Stimulated activated CD4-positive, alpha-beta T cell treated with anti-CD3 and anti-CD28 coated beads, Interleukin-2, amount 100 ng/mL, for 4 hours (primary cell): ENCODE results near the gene TP53I3.
"Not testable (repeated sequence)": the region's sequence is repeated elsewhere in the genome, so short reads cannot be mapped to it uniquely, and the experiment has no call there.

Experiments used
- DNase-seq: peaks from one replicate; pipeline ENCODE4 v3.0.0-alpha.2; 2020; ENCODE audit warnings: low read depth

TP53I3 gene, protein sequence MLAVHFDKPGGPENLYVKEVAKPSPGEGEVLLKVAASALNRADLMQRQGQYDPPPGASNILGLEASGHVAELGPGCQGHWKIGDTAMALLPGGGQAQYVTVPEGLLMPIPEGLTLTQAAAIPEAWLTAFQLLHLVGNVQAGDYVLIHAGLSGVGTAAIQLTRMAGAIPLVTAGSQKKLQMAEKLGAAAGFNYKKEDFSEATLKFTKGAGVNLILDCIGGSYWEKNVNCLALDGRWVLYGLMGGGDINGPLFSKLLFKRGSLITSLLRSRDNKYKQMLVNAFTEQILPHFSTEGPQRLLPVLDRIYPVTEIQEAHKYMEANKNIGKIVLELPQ

GRCh38 chr2:24084386-24085199 lies at the start of gene TP53I3:
TSS of gene TP53I3 (minus strand) at chr2:24084834. CDS start at chr2:24084326, 508 bp downstream.
- peak; percentile 70 for DNase-seq

DNA sequence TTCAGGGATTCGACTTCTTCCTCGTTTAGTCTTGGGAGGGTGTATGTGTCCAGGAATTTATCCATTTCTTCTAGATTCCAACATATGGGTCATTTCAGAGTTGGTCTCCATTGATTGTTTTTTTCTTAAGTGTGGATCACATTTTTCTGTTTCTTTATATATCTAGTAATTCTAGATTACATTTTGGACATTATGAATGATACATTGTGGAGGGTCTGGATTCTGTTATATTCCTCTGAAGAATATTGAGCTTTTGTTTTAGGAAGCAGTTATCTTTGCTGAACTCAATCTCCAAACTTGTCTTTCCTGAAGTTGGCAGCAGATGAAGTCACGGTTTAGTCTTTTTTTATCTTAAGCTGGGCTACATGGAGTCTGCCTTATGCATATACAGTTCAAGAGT lies 47.9 kb upstream of the TP53I3 start:
- no peak for DNase-seq

GRCh38 chr2:24125956-24126355 lies 41.3 kb upstream of the TP53I3 start:
- no peak for DNase-seq

GRCh38 chr2:24123922-24124580 lies 39.4 kb upstream of the TP53I3 start:
- no peak for DNase-seq

DNA sequence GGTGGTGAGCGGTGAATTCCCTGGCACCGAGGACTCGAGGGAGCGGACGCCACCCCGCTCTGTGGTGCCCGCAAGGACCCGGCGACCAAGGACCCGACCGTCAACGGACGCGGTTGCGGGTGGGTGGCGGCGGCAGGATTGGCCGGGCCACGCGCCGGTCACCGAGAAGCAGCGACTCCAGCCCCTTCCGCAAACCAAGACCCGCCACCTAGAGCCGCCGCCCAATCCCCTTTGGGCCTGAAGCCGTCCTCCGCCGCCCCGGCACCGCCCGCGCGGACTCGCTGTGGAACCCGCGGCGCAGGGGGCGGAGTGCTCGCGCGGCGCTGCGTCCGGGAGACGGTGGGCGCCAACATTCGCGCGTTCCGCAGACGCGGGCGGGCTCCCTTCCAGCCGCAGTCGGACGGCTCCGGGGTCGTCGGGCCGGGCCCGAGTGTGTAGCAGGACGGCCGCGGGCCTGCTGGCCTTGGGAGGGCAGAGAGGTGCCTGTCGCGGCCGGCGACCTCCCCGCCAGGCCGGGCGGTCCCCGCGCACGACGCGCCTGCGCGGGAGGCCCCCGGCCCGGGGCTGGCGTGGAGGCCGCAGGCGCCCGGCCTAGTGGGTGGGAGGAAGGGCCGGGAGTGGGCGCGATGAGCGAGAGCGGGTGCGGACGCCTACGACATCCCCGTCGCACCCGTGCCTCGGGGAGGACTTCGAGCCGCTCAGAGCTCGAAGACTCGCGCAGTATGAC lies 38.7 kb upstream of the TP53I3 start, which contains the start of the genes FAM228B and PFN4:
FAM228B (plus strand) TSS at position 275 of the 727 bp plus-strand sequence. CDS start 893 bp downstream, outside the sequence.
PFN4 (minus strand) TSS at position 140 of the 727 bp plus-strand sequence. CDS start 799 bp downstream, outside the sequence.
- DNase-seq = peak; percentile 32

DNA sequence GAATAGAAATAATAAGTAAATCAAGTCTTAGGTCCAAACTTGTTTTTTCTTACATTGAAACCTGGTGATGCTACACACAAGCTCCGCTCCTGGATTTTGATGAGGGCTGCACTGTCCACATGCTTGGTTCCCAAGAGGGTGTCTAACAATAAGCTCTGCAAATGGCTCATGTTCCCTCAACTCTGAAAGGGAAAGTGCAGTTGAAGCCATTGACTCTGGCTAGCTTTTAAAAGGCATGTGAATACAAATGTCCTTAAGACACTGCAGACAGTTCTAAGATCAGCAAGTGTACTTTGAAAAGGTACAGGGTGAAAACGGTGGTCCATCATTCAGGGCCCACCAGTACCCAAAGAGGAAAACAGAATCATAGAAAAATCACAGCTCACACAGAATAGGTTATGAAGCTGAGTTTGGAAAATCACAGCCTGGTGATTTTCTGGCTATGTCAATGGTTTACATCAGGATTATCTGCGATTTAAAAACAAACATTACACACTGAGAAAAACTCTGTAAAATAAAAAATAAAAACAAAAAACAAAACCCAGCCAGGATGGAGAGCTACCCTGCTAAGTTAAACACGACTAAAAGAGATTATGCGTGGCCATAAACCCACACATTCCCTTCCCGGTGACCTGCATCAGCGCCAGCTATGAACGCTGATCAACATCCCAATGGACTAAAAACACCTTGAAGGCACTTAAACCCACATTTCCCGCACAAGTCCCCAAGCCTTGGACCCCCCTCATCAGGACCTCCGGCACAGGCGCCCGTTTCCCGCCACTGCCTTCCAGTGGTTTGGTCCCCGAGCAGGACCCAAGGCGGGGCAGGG lies 37.9 kb upstream of the TP53I3 start:
- no peak for DNase-seq

GRCh38 chr2:24121469-24121868 lies 36.8 kb upstream of the TP53I3 start:
- DNase-seq = no peak

DNA sequence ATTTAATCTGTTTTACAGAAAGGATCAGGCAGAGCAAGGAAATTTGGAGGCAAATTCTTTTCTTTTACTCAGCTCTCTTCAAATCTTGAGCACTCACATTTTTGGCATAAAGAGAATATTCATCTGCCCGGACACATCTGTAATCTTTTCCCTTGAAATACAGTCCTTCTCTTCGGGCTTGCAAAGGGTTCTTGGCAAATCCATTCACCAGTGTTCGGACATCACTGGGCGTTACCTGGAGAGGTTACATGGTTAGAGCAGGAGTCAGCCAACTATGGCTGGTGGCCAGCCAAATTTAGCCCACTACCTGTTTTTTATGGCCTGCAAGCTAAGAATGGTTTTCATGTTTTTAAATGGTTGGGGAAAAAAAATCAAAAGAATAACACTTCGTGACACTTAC lies 36.4 kb upstream of the TP53I3 start:
- no peak for DNase-seq

- DNase-seq = no peak
Observed at GRCh38 chr2:24117902-24118301, 33.3 kb upstream of the TP53I3 start.

GRCh38 chr2:24115057-24115456 lies 30.4 kb upstream of the TP53I3 start:
- no peak for DNase-seq

- DNase-seq = no peak
Observed at GRCh38 chr2:24111407-24111901, 26.8 kb upstream of the TP53I3 start.

DNA sequence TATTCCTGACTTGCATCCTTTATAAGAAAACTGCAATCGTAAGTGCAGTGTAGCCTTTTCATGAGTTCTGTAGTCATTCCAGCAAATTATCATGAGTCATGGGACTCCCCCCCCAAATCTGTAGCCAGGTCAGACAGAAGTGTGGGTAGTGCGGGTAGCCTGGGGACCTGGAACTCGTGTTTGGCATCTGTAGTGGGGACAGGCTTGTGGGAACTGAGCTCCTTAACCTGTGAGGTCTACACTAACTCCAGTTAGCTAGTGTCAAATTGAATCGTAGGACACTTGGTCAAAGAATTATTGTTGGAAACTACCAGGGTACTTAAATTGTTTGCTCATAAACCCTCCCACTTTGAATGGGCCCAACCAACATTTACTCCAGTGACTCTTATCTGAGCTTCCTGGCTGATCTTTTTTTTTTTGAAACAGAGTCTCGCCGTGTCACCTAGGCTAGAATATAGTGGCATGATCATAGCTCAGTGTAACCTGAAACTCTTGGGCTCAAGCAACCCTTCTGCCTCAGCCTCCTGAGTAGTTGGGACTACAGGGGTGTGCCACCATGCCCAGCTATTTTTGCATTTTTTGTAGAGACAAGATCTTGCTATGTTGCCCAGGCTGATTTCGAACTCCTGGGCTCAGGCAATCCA lies 26.1 kb upstream of the TP53I3 start:
- no peak for DNase-seq

DNA sequence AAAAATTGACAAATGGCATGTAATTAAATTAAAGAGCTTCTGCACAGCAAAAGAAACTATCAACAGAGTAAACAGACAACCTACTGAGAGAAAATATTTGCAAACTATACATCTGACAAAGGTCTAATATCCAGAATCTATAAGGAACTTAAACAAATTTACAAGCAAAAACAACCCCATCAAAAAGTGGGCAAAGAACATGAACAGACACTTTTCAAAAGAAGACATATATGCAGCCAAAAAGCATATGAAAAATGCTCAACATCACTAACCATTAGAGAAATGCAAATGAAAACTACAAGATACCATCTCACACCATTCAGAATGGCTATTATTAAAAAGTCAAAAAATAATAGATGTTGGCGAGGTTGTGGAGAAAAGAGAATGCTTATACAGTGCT lies 24.8 kb upstream of the TP53I3 start:
- not testable (repeated sequence) for DNase-seq

- DNase-seq = no peak
Observed at GRCh38 chr2:24107336-24107735, 22.7 kb upstream of the TP53I3 start.

GRCh38 chr2:24106786-24107185 lies 22.2 kb upstream of the TP53I3 start:
- no peak for DNase-seq

DNA sequence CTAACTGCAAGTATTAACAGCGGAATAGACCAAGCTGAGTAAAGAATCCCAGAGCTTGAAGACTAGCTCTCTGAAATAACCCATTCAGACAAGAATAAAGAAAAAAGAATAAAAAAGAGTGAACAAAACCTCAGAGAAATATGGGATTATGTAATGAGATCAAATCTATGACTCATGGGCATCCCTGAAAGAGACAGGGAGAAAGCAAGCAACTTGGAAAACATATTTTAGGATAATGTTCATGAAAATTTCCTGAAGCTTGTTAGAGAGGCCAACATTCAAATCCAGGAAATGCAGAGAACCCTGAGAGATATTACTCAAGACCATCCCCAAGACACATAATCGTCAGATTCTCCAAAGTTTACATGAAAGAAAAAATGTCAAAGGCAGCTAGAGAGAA lies 21.2 kb upstream of the TP53I3 start:
- DNase-seq = no peak

DNA sequence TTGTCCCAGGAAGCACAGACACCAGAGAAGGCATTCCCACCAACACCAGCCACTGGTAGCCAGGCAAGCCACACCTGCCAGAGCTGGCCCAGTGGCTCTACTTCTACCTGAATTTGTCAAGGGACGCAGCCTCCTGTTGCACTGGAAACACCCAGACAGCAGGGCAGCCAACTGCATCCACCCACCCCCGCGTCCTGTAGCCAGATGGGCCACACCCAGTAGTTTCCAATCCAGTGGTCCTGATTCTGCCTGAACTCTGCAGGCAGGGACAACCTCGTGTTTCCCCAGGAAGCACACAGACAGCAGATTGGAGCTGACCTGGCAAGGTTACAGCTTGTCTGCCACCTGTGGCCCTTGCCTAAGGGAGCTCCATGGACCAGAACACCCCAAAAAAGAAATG lies 20.3 kb upstream of the TP53I3 start:
- DNase-seq = no peak

- no peak for DNase-seq
Observed at GRCh38 chr2:24104110-24104650, 19.5 kb upstream of the TP53I3 start.

- no peak for DNase-seq
Observed at GRCh38 chr2:24102677-24103076, 18.0 kb upstream of the TP53I3 start.

- no peak for DNase-seq
Observed at GRCh38 chr2:24101992-24102391, 17.4 kb upstream of the TP53I3 start.
